HG03378 (cell line): Measurements from ENCODE around the gene CDX1.

Experiments used
- ATAC-seq: cut with Tn5 transposase; IDR thresholded peaks from one replicate; pipeline ENCODE4 v1.9.1; 2021; ENCODE audit warnings: mild to moderate bottlenecking, moderate library complexity; ENCODE audit not compliant: unreplicated experiment

Gene CDX1

GRCh38 chr5:150181027-150181426 lies 14.4 kb downstream of the CDX1 start:
- ATAC-seq: no peak

GRCh38 chr5:150181766-150182545 lies 15.4 kb downstream of the CDX1 start:
- no peak for ATAC-seq

GRCh38 chr5:150182774-150183173 lies 16.2 kb downstream of the CDX1 start:
- no peak for ATAC-seq

- ATAC-seq: no peak
Measured at GRCh38 chr5:150183436-150183835, 16.9 kb downstream of the CDX1 start.

GRCh38 chr5:150184006-150184405 lies 17.4 kb downstream of the CDX1 start:
- ATAC-seq: no peak

- no peak for ATAC-seq
Measured at GRCh38 chr5:150184990-150185912, 18.7 kb downstream of the CDX1 start.

GRCh38 chr5:150186137-150186536 lies 19.6 kb downstream of the CDX1 start:
- no peak for ATAC-seq

- no peak for ATAC-seq
Measured at GRCh38 chr5:150186897-150187296, 20.3 kb downstream of the CDX1 start.

GRCh38 chr5:150188146-150188842 lies 21.7 kb downstream of the CDX1 start:
- ATAC-seq: no peak

- no peak for ATAC-seq
Measured at GRCh38 chr5:150189326-150189725, 22.7 kb downstream of the CDX1 start.

GRCh38 chr5:150189728-150190502 lies 23.3 kb downstream of the CDX1 start, which contains the start of gene SLC6A7:
SLC6A7 (plus strand) TSS chr5:150190062; CDS start chr5:150190328, 266 bp downstream.
- no peak for ATAC-seq

- no peak for ATAC-seq
Measured at GRCh38 chr5:150190503-150190979, 24.0 kb downstream of the CDX1 start.

- no peak for ATAC-seq
Measured at GRCh38 chr5:150190987-150191386, 24.4 kb downstream of the CDX1 start.

GRCh38 chr5:150192462-150192861 lies 25.9 kb downstream of the CDX1 start:
- ATAC-seq: no peak

- no peak for ATAC-seq
Measured at GRCh38 chr5:150195736-150196485, 29.3 kb downstream of the CDX1 start.

- ATAC-seq: no peak
Measured at GRCh38 chr5:150196514-150196913, 29.9 kb downstream of the CDX1 start.

- no peak for ATAC-seq
Measured at GRCh38 chr5:150196986-150197385, 30.4 kb downstream of the CDX1 start.

- no peak for ATAC-seq
Measured at GRCh38 chr5:150197476-150197875, 30.9 kb downstream of the CDX1 start.

GRCh38 chr5:150202501-150202900 lies 35.9 kb downstream of the CDX1 start:
- no peak for ATAC-seq
